GM18499 (cell line): Measurements from ENCODE around the gene DMXL2.
"Not testable (repeated sequence)": the region's sequence is repeated elsewhere in the genome, so short reads cannot be mapped to it uniquely, and the experiment has no call there.

Source experiments
- ATAC-seq: cut with Tn5 transposase; IDR thresholded peaks from one replicate; pipeline ENCODE4 v1.9.1; 2021; ENCODE audit warnings: moderate number of reproducible peaks; ENCODE audit not compliant: insufficient read depth, unreplicated experiment

The DMXL2 gene

GRCh38 chr15:51425517-51426040 is 197.0 kb downstream of the DMXL2 start:
- ATAC-seq: no peak

GRCh38 chr15:51424780-51425179 is 197.8 kb downstream of the DMXL2 start:
- no peak for ATAC-seq

GRCh38 chr15:51423040-51423439 is 199.5 kb downstream of the DMXL2 start:
- not testable (repeated sequence) for ATAC-seq

DNA sequence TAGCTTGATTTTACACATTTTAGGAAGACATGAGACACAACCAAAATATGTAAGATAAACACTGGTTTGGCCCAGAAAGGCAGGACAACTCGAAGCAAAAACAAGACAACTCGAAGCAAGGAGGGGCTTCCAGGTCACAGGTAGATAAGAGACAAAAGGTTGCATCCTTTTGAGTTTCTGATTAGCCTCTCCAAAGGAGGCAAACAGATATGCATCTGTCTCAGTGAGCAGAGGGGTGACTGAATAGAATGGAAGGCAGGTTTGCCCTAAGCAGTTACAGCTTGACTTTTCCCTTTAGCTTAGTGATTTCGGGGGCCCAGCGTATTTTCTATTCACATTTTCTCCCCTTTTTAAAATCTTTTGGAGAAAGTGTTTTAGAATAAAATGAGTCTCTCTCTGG is 206.4 kb downstream of the DMXL2 start:
- no peak for ATAC-seq

DNA sequence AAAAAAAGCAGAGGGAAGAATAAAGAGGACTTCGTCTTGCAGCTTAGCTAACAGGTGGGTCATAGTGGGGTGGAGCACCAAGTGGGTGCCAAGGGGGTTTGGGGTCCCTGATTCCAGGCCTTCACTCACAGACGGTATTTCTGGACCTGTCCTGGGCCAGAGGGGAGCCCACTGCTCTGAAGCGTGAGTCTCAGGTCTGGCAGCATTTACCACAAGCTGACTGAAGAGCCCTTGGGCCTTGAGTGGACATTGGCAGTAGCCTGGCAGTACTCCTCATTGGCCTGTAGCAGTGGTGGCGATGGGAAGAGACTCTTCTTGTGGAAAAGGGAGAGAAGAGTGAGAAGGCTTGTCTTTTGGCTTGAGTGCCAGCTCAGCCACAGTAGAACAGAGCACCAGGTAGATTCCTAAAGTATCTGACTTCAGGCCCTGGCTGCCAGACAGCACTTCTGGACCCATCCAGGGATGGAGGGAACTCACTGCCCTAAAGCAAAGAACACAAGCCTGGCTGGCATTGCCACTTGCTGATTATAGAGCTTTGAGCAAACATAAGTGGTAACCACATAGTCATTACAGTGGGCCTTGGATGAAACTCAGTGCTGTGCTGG is 208.2 kb downstream of the DMXL2 start:
- ATAC-seq: no peak

DNA sequence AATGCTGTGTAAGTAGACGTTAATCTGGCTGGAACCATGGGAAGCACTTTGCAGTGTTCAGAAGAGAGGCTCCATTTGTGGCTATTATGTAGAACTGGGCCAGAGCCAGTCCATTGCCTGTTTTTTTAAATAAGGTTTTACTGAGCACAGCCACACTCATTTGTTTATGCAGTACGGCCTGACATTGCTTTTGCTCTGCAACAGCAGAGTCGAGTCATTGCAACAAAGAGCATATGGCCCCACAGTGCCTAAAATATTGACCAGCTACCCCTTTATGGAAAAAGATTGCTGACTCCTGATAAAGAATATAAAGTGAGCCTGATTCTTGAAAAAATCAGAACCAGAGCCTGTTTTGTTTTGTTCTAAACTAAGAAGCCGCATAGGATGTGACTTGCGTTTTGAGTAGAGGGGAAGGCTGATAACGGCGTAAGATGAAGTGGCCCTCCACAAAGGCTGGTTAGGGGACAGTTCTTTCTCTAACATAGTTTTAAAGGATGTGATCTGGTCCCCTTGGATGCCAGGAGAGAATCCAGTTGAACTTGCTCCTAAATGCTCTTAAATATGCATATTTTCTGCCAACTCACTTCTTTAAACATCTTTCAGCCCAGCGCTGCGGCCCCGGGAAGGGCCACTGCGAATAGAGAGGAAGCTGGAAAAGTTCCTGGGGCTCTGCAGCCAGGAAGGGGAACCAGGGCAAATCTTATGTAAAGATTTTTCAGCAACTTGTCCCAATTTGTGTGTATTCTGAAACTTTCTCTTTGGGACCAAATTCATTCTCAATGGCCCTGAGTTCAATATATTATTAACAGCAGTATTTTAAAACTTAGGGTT is 216.7 kb downstream of the DMXL2 start:
- no peak for ATAC-seq

DNA sequence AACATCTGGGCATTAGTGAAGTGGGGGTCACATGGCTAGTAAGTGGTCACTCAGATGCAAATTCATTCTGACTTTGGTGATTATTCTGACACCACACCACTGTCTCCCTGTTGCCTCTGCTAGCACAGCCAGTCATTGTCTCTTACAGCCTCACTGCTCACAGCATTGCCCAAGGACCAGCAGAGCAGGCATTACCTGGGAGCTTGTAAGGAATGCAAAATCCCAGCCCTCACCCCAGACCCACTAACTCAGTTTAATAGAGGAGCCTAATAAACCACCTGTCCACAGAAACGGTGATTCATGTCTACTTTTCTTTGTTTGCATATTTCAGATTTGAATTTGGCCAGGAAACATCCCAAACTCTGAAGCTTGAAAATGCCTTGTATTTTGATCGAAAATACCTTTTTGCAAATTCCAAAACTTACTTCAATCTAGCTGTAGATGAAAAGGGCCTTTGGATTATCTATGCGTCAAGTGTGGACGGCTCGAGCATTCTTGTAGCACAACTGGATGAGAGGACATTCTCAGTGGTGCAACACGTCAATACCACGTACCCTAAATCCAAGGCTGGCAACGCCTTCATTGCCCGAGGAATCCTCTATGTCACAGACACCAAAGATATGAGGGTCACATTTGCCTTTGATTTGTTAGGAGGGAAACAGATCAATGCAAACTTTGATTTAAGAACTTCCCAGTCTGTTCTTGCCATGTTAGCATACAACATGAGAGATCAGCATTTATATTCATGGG is 218.4 kb downstream of the DMXL2 start:
- no peak for ATAC-seq

GRCh38 chr15:51403072-51403878 is 219.3 kb downstream of the DMXL2 start:
- no peak for ATAC-seq

DNA sequence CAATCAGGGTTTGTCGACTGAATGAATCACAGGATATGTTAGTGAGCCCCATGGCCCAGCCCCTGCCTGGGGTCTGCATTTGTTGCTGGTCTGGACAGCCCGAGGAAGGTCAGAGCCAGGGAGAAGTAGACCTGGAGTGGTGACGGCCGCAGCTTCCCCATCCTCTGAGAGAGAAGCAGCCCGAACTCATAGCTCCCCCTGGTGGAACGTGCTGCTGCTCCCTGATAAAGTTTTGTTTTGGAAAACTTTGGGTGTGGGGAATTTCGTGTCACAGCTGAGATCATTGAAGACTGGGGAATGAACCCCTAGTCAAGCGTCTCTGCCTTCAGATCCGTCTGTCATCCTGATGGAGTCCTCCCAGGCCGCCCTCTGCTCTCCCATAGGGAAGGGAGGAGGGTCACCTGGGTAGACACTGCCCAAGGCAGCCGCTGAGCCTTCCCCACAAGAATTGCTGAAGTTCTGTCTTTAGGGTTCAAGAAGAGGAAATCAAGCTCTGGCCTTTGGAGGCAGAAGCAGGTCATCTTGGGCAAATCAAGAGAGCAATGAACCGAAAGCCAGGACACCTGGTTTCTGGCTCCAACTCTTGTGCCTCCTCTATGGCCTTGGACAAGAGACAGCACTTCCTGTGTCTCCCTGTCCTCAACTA is 220.6 kb downstream of the DMXL2 start:
- no peak for ATAC-seq

- ATAC-seq: no peak
Observed at GRCh38 chr15:51401051-51401780, 221.4 kb downstream of the DMXL2 start.

GRCh38 chr15:51398626-51399025 is 223.9 kb downstream of the DMXL2 start:
- no peak for ATAC-seq
